IMR-90 (cell line): ENCODE data around the gene NAPB. TPM values are rescaled to one million over a fixed set of nuclear protein-coding genes. Genes with fewer than 3 reads are reported as not detected.

Source experiments
- ATAC-seq: fragments of 200-7000 bp; cut with Tn5 transposase; 2 replicates; pipeline ENCODE4 v1.9.1; 2020; ENCODE audit warnings: low read depth, mild to moderate bottlenecking, moderate library complexity
- BruUV-seq: library from RNA; stranded (reverse); fragments of 400-500 nt; replicated peaks from 2 replicates; lab custom pipeline; 2021; lab: Mats Ljungman, UMichigan
- CTCF ChIA-PET: fragments of 300-600 bp; formaldehyde crosslinking; extraction: SDS; loops from one replicate; lab custom pipeline; 2021; ENCODE audit warnings: antibody characterized with exemption; lab: Yijun Ruan, JAX
- POLR2A ChIA-PET: fragments of 300-600 bp; sonication (Branson Sonifier 250); formaldehyde crosslinking; loops from one replicate; lab custom pipeline; 2022; ENCODE audit warnings: antibody characterized with exemption; ENCODE audit not compliant: unreplicated experiment; lab: Charles Lee
- DNase-seq: peaks from one replicate; pipeline ENCODE4 v3.0.0; 2013
- H2AFZ ChIP-seq: replicated peaks from 2 replicates; pipeline ENCODE3; 2013; ENCODE audit warnings: low read length, mild to moderate bottlenecking; ENCODE audit not compliant: poor library complexity
- H2AK5ac ChIP-seq: 2 replicates; pipeline ENCODE4 v1.6.1; 2013; ENCODE audit warnings: low read depth, low read length, inconsistent platforms
- H2AK9ac ChIP-seq: replicated peaks from 2 replicates; pipeline ENCODE3; 2013; ENCODE audit warnings: mild to moderate bottlenecking, low read depth, low read length, moderate library complexity; ENCODE audit not compliant: poor library complexity
- H2BK120ac ChIP-seq: 2 replicates; pipeline ENCODE4 v1.6.1; 2013; ENCODE audit warnings: low read depth, low read length, inconsistent platforms
- H2BK15ac ChIP-seq: 3 replicates; pipeline ENCODE4 v1.6.1; 2013; ENCODE audit warnings: low read depth, low read length, inconsistent platforms
- H2BK20ac ChIP-seq: 2 replicates; pipeline ENCODE4 v1.6.1; 2013; ENCODE audit warnings: low read depth, mild to moderate bottlenecking, inconsistent platforms, low read length, moderate library complexity
- H2BK5ac ChIP-seq: 2 replicates; pipeline ENCODE4 v1.6.1; 2013; ENCODE audit warnings: mild to moderate bottlenecking, low read depth, low read length, inconsistent platforms; ENCODE audit not compliant: poor library complexity, severe bottlenecking
- H3K14ac ChIP-seq: replicated peaks from 2 replicates; pipeline ENCODE4 v1.6.1; 2013; ENCODE audit warnings: low read depth, low read length, inconsistent platforms
- H3K18ac ChIP-seq: 2 replicates; pipeline ENCODE4 v1.6.1; 2013; ENCODE audit warnings: low read depth, low read length, control low read depth
- H3K23ac ChIP-seq: 2 replicates; pipeline ENCODE4 v1.6.1; 2013; ENCODE audit warnings: low read depth, low read length, inconsistent platforms
- H3K27ac ChIP-seq: 2 replicates; pipeline ENCODE4 v1.5.1; 2013; ENCODE audit warnings: mild to moderate bottlenecking, control low read depth, low read length; ENCODE audit not compliant: insufficient read depth
- H3K27me3 ChIP-seq: 2 replicates; pipeline ENCODE4 v1.6.1; 2013; ENCODE audit warnings: low read length; ENCODE audit not compliant: control insufficient read depth, insufficient read depth
- H3K36me3 ChIP-seq: 2 replicates; pipeline ENCODE4 v1.6.1; 2013; ENCODE audit warnings: low read length, mixed read lengths; ENCODE audit not compliant: control insufficient read depth, insufficient read depth
- H3K4ac ChIP-seq: 2 replicates; pipeline ENCODE4 v1.6.1; 2013; ENCODE audit warnings: low read depth, low read length, inconsistent platforms
- H3K4me1 ChIP-seq: 2 replicates; pipeline ENCODE4 v1.6.1; 2013; ENCODE audit warnings: low read length, mixed read lengths; ENCODE audit not compliant: control insufficient read depth, insufficient read depth
- H3K4me2 ChIP-seq: 2 replicates; pipeline ENCODE4 v1.6.1; 2013; ENCODE audit warnings: low read depth, mild to moderate bottlenecking, control low read depth, low read length, moderate library complexity
- H3K4me3 ChIP-seq: 2 replicates; pipeline ENCODE4 v1.5.1; 2013; ENCODE audit warnings: low read depth, mild to moderate bottlenecking, control low read depth, low read length, moderate library complexity; ENCODE audit not compliant: insufficient read depth
- H3K56ac ChIP-seq: 2 replicates; pipeline ENCODE4 v1.6.1; 2013; ENCODE audit warnings: low read length, inconsistent platforms; ENCODE audit not compliant: insufficient read depth; ENCODE audit errors: extremely low read depth
- H3K79me1 ChIP-seq, 2 experiments: 2 replicates each; pipeline ENCODE4 v1.6.1; 2013; ENCODE audit warnings: low read length in 2 of 2, inconsistent platforms in 1 of 2, low read depth in 1 of 2
- H3K9ac ChIP-seq: 2 replicates; pipeline ENCODE4 v1.6.1; 2013; ENCODE audit warnings: low read depth, low read length, control low read depth
- H3K9me1 ChIP-seq: 2 replicates; pipeline ENCODE4 v1.6.1; 2013; ENCODE audit warnings: low read length, inconsistent platforms; ENCODE audit not compliant: insufficient read depth
- H3K9me3 ChIP-seq: 2 replicates; pipeline ENCODE4 v1.6.1; 2013; ENCODE audit warnings: low read length; ENCODE audit not compliant: control insufficient read depth, insufficient read depth
- H4K20me1 ChIP-seq: 2 replicates; pipeline ENCODE4 v1.6.1; 2013; ENCODE audit warnings: low read length, inconsistent platforms; ENCODE audit not compliant: insufficient read depth
- H4K5ac ChIP-seq: 2 replicates; pipeline ENCODE4 v1.6.1; 2013; ENCODE audit warnings: mild to moderate bottlenecking, low read depth, low read length, control low read depth
- H4K8ac ChIP-seq, 2 experiments: 2 replicates each; pipeline ENCODE4 v1.6.1; 2013; ENCODE audit warnings: low read depth in 2 of 2, low read length in 2 of 2, control low read depth in 1 of 2, inconsistent platforms in 1 of 2
- H4K91ac ChIP-seq: 2 replicates; pipeline ENCODE4 v1.6.1; 2013; ENCODE audit warnings: low read depth, low read length, inconsistent platforms; ENCODE audit not compliant: insufficient read depth
- MAFK ChIP-seq: IDR thresholded peaks from 2 replicates; pipeline ENCODE4 v1.6.1; 2012; ENCODE audit warnings: low read depth, low read length, improper control_type of control experiment
- RCOR1 ChIP-seq: IDR thresholded peaks from 2 replicates; pipeline ENCODE4 v1.6.1; 2012; ENCODE audit warnings: mild to moderate bottlenecking, low read length, improper control_type of control experiment; ENCODE audit not compliant: insufficient replicate concordance
- WGBS, 2 experiments: methylation state at CpG; one replicate each; pipeline versions ENCODE4 v1.1.5 to v1.1.7; 2013; ENCODE audit warnings: missing lambda C conversion rate in 2 of 2; ENCODE audit not compliant: insufficient read length in 1 of 2; ENCODE audit errors: extremely low coverage in 2 of 2; 5-methylcytosine and 5-hydroxymethylcytosine counted together
- dilution Hi-C: fragments of 300-500 bp; cut with HindIII; formaldehyde crosslinking; loops from one replicate; pipeline ENCODE4 v1.14.3; 2018; ENCODE audit warnings: low sequenced_read_pairs; ENCODE audit not compliant: unreplicated experiment
- in situ Hi-C: fragments of 300-500 bp; cut with MboI; formaldehyde crosslinking; loops from 3 replicates; pipeline ENCODE4 v1.14.3; 2019; ENCODE audit warnings: low sequenced_read_pairs, inconsistent platforms, mixed read lengths
- intact Hi-C: fragments of 100-400 bp; cut with micrococcal nuclease; formaldehyde crosslinking; loops from 2 replicates; pipeline ENCODE4 v1.10.0; 2022
- polyA plus RNA-seq, 3 experiments: library from polyadenylated mRNA; depleted of rRNA; stranded (reverse); fragments of >200 nt; gene quantifications; 2 replicates each; pipeline ENCODE4 v1.2.3, GENCODE V29; 2012; ENCODE audit warnings: low replicate concordance in 1 of 3
- total RNA-seq: library from RNA; depleted of rRNA; stranded (reverse); fragments of >200 nt; gene quantifications from 2 replicates; pipeline ENCODE4 v1.2.3, GENCODE V29; 2012

Gene NAPB
- total and polyA plus RNA-seq, 2 of the 4 experiments (the other 2 are of a cell fraction), result 4.4 to 5.2 TPM

DNA sequence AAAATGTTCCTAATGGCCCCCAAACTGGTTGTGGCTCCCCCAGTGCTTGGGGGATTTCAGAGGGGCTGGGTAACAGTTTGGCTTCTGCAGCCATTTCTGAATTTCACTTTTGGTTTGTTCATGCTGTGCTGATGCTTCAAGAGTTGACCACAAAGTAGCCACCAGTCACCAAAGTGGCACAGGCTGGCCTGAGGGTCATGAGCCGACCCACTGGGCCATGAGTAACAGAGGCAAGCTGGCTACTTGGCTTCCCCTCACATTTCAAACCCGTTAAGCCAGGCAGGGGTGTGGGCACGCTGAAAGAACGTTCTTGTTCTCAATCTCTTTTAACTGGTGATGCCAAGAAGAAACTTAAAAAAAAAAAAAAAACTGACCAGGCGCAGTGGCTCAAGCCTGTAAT is 85.8 kb downstream of the NAPB start:
- H3K27me3 ChIP-seq, result peaks cover 4% of the 10 kb centered on the region; the same call in 1 of the 2 replicates
- H3K36me3 ChIP-seq, result no peaks in the 10 kb centered on the region
- no peak overlapping the region for H4K8ac ChIP-seq
- no peak overlapping the region for H2BK20ac ChIP-seq
- no peak overlapping the region for H3K4me3 ChIP-seq
- no peak for ATAC-seq
- H3K9ac ChIP-seq, result no peak overlapping the region
- no peak overlapping the region for H3K4ac ChIP-seq
- no peak overlapping the region for H2AFZ ChIP-seq
- no peak overlapping the region for H3K4me2 ChIP-seq
- no peak overlapping the region for H3K18ac ChIP-seq
- H3K27ac ChIP-seq, result no peak overlapping the region
- CTCF ChIA-PET, result interaction anchor here (0.5 to 1.2 kb wide), 3 partner anchors 8 to 14 kb away, joined by 3 to 4 read pairs (median 3); no protein-coding TSS in a partner anchor
- no peak overlapping the region for H2BK15ac ChIP-seq
- H4K5ac ChIP-seq, result no peak overlapping the region
- intact Hi-C loops (no loop called here), dilution Hi-C loops (no loop called here), in situ Hi-C loops (loop anchor here (25.0 kb wide), 1 partner anchor 998 kb away; no protein-coding TSS in a partner anchor)
- no peaks in the 10 kb centered on the region for H3K9me1 ChIP-seq
- no peaks in the 10 kb centered on the region for H3K4me1 ChIP-seq
- TF ChIP-seq RCOR1, result no peak
- TF ChIP-seq MAFK, result no peak
- no peak overlapping the region for H3K23ac ChIP-seq
- no peak overlapping the region for H3K56ac ChIP-seq
- no peak overlapping the region for H4K91ac ChIP-seq
- no peak overlapping the region for H2AK9ac ChIP-seq
- no peaks in the 10 kb centered on the region for H3K79me1 ChIP-seq
- no peaks in the 10 kb centered on the region for H4K20me1 ChIP-seq
- H2AK5ac ChIP-seq, result no peak overlapping the region
- WGBS, 2 experiments, result no CpG with 5 or more reads among the region's 5 CpGs
- POLR2A ChIA-PET, result no interaction called here
- no peak overlapping the region for H2BK5ac ChIP-seq
- H2BK120ac ChIP-seq, result no peak overlapping the region
- no peak overlapping the region for H3K14ac ChIP-seq
- no TSS peak for BruUV-seq
- H3K9me3 ChIP-seq, result no peaks in the 10 kb centered on the region
- no peak for DNase-seq
